GM23338 (cell line): Measurements from ENCODE around the gene ZNF865. TPM values are rescaled to one million over a fixed set of nuclear protein-coding genes. Genes with fewer than 3 reads are reported as not detected.

ENCODE experiments used
- ATAC-seq: fragments of 200-7000 bp; cut with Tn5 transposase; 3 replicates; pipeline ENCODE4 v1.9.1; 2020
- DNase-seq: peaks from one replicate; pipeline ENCODE4 v3.0.0-alpha.2; 2015; ENCODE audit warnings: low spot score
- H2AFZ ChIP-seq: fragments of 200-600 bp; sonication (generic); 2 replicates; pipeline ENCODE4 v1.8.0; 2016; ENCODE audit warnings: antibody characterized with exemption, mild to moderate bottlenecking, moderate library complexity
- H3F3A ChIP-seq: fragments of 200-600 bp; sonication (generic); replicated peaks from 2 replicates; pipeline ENCODE4 v1.8.0; 2017; ENCODE audit warnings: antibody characterized with exemption, mixed run types, low read depth
- H3K27ac ChIP-seq: fragments of 200-600 bp; sonication (generic); 2 replicates; pipeline ENCODE4 v1.6.1; 2016; ENCODE audit warnings: low read depth
- H3K27me3 ChIP-seq: fragments of 200-600 bp; sonication (generic); 2 replicates; pipeline ENCODE4 v1.8.0; 2016; ENCODE audit warnings: mild to moderate bottlenecking, mixed run types, moderate library complexity; ENCODE audit not compliant: insufficient read depth
- H3K36me3 ChIP-seq: fragments of 200-600 bp; sonication (generic); 2 replicates; pipeline ENCODE4 v1.8.0; 2016; ENCODE audit warnings: mild to moderate bottlenecking; ENCODE audit not compliant: insufficient read depth
- H3K4me1 ChIP-seq: fragments of 200-600 bp; sonication (generic); 2 replicates; pipeline ENCODE4 v1.8.0; 2016; ENCODE audit warnings: mild to moderate bottlenecking, moderate library complexity; ENCODE audit not compliant: insufficient read depth
- H3K4me2 ChIP-seq: fragments of 200-600 bp; sonication (generic); 2 replicates; pipeline ENCODE4 v1.7.1; 2017; ENCODE audit warnings: mixed run types
- H3K4me3 ChIP-seq: fragments of 200-600 bp; sonication (generic); 2 replicates; pipeline ENCODE4 v1.6.1; 2016; ENCODE audit warnings: mixed run types
- H3K79me2 ChIP-seq: fragments of 200-600 bp; sonication (generic); replicated peaks from 2 replicates; pipeline ENCODE4 v1.8.0; 2017; ENCODE audit warnings: mild to moderate bottlenecking; ENCODE audit not compliant: insufficient read depth
- H3K9me2 ChIP-seq: fragments of 200-600 bp; sonication (generic); 2 replicates; pipeline ENCODE4 v1.8.0; 2017; ENCODE audit not compliant: insufficient read depth
- H4K20me1 ChIP-seq: fragments of 200-600 bp; sonication (generic); replicated peaks from 2 replicates; pipeline ENCODE4 v1.8.0; 2017; ENCODE audit warnings: mild to moderate bottlenecking; ENCODE audit not compliant: insufficient read depth
- H3K27ac Mint-ChIP-seq: 2 replicates; pipeline ENCODE4 v1.8.0; 2020; ENCODE audit warnings: inconsistent platforms, mild to moderate bottlenecking, moderate library complexity, mixed read lengths
- H3K27me3 Mint-ChIP-seq: 3 replicates; pipeline ENCODE4 v1.8.0; 2022; ENCODE audit warnings: low read depth, mild to moderate bottlenecking, moderate library complexity, mixed read lengths, inconsistent platforms; ENCODE audit not compliant: insufficient read depth, poor library complexity
- H3K36me3 Mint-ChIP-seq: 3 replicates; pipeline ENCODE4 v1.8.0; 2021; ENCODE audit warnings: low read depth, mild to moderate bottlenecking, inconsistent platforms, moderate library complexity, mixed read lengths
- H3K4me1 Mint-ChIP-seq: 3 replicates; pipeline ENCODE4 v1.8.0; 2020; ENCODE audit warnings: mild to moderate bottlenecking, inconsistent platforms, mixed read lengths
- H3K4me3 Mint-ChIP-seq: 3 replicates; pipeline ENCODE4 v1.8.0; 2021; ENCODE audit warnings: moderate library complexity, mild to moderate bottlenecking, inconsistent platforms, mixed read lengths
- H3K9me3 Mint-ChIP-seq: 3 replicates; pipeline ENCODE4 v1.8.0; 2020; ENCODE audit warnings: moderate library complexity, mild to moderate bottlenecking, inconsistent platforms, mixed read lengths
- CREB1 ChIP-seq: fragments of 250-450 bp; sonication (Bioruptor Pico); IDR thresholded peaks from 2 replicates; pipeline ENCODE4 v1.5.0; 2020; ENCODE audit warnings: low read depth, mild to moderate bottlenecking, moderate library complexity
- ETS1 ChIP-seq: IDR thresholded peaks from 2 replicates; pipeline ENCODE4 v1.6.1; 2016; ENCODE audit warnings: antibody characterized with exemption
- EZH2 ChIP-seq: fragments of 200-600 bp; sonication (generic); IDR thresholded peaks from one replicate; pipeline ENCODE4 v1.8.0; 2017; ENCODE audit warnings: antibody characterized with exemption, mild to moderate bottlenecking, low read depth; ENCODE audit not compliant: unreplicated experiment
- EZH2phosphoT487 ChIP-seq: fragments of 200-600 bp; sonication (generic); IDR thresholded peaks from one replicate; pipeline ENCODE4 v1.8.1; 2018; ENCODE audit warnings: antibody characterized with exemption; ENCODE audit not compliant: unreplicated experiment
- JUNB ChIP-seq: IDR thresholded peaks from one replicate; pipeline ENCODE4 v1.6.1; 2016; ENCODE audit warnings: antibody characterized with exemption; ENCODE audit not compliant: unreplicated experiment
- NANOG ChIP-seq: IDR thresholded peaks from 2 replicates; pipeline ENCODE4 v1.6.1; 2016; ENCODE audit warnings: antibody characterized with exemption, borderline replicate concordance
- POLR2AphosphoS5 ChIP-seq: IDR thresholded peaks from 2 replicates; pipeline ENCODE4 v1.6.1; 2016; ENCODE audit warnings: antibody characterized with exemption, low read depth
- STAT1 ChIP-seq: IDR thresholded peaks from one replicate; pipeline ENCODE4 v1.6.1; 2016; ENCODE audit warnings: antibody characterized with exemption; ENCODE audit not compliant: unreplicated experiment
- ZNF114 ChIP-seq: fragments of 250-450 bp; sonication (Bioruptor Pico); IDR thresholded peaks from 2 replicates; pipeline ENCODE4 v1.5.0; 2020; ENCODE audit warnings: mild to moderate bottlenecking, moderate library complexity
- ZNF331 ChIP-seq: fragments of 250-450 bp; sonication (Bioruptor Pico); IDR thresholded peaks from 2 replicates; pipeline ENCODE4 v1.5.0; 2020; ENCODE audit warnings: low read depth, mild to moderate bottlenecking, moderate library complexity
- polyA plus RNA-seq: library from polyadenylated mRNA; unstranded; fragments of >200 nt; fragmentation: Nextera tagmentation; extraction: Ambion mirVana; gene quantifications from 2 replicates; pipeline ENCODE4 v1.2.1, GENCODE V29; 2016
- total RNA-seq: library from RNA; depleted of rRNA; stranded (reverse); fragments of >200 nt; shearing (Covaris generic); gene quantifications from 2 replicates; pipeline ENCODE4 v1.2.3, GENCODE V29; 2014
- TF ChIP-seq, protein P1 (sequence below): fragments of 250-450 bp; sonication (Bioruptor Pico); IDR thresholded peaks from 2 replicates; pipeline ENCODE4 v1.5.0; 2020; ENCODE audit warnings: mild to moderate bottlenecking, moderate library complexity
- TF ChIP-seq, protein P2 (sequence below), 2 experiments: fragments of 200-600 bp in 1 of 2; sonication (generic) in 1 of 2; conservative IDR thresholded peaks; 2 replicates each; pipeline versions ENCODE4 v1.5.1 to v1.6.1; 2016 to 2017; ENCODE audit warnings: antibody characterized with exemption in 2 of 2, low read depth in 2 of 2, mild to moderate bottlenecking in 2 of 2, moderate library complexity in 1 of 2
- TF ChIP-seq, protein P3 (sequence below): IDR thresholded peaks from one replicate; pipeline ENCODE4 v1.6.1; 2018; ENCODE audit warnings: antibody characterized with exemption; ENCODE audit not compliant: unreplicated experiment

Gene ZNF865
- total and polyA plus RNA-seq, 2 experiments from 2014 or later, result 2.2 to 12.1 TPM

DNA sequence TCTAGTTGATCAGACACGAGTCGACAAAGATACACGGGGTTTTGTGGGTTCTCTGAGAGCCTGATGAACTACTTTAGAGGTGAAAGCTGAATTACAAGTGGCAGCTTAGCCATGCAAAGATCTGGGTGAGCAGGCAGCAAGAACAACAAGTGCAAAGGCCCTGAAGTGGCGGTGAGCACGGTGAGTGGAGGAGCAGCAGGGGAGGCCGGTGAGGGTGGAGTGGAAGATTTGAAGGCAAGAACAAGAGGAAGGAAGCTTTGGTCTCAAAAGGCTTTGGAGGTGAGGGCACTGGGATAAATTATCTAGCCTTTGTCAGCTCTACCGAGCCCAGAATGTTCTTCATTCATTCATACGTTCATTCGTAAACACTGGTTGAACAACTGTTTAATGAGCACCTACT is 1.4 kb downstream of the ZNF865 start (continued):
- TF ChIP-seq STAT1, result no peak

GRCh38 chr19:55609326-55609725 is 3.9 kb downstream of the ZNF865 start:
- H3K4me3 Mint-ChIP-seq, result no peak overlapping the region
- H3K27me3 Mint-ChIP-seq, result peaks cover 28% of the 10 kb centered on the region
- H3K27ac Mint-ChIP-seq, result no peak overlapping the region

More at GRCh38 chr19:55609326-55609725, 3.9 kb downstream of the ZNF865 start:
- H3K27ac ChIP-seq, result no peak overlapping the region
- no peak overlapping the region for H3K4me3 ChIP-seq
- no peaks in the 10 kb centered on the region for H3K9me2 ChIP-seq
- Mint-ChIP-seq H3K36me3 (peaks cover 35% of the 10 kb centered on the region), H3K4me1 (peaks cover 17% of the 10 kb centered on the region), H3K9me3 (no peaks in the 10 kb centered on the region; the same call in 2 of the 3 replicates)
- ATAC-seq (no peak), DNase-seq (no peak)
- H4K20me1 ChIP-seq, result peaks cover 33% of the 10 kb centered on the region
- H3K4me1 ChIP-seq, result peaks cover 5% of the 10 kb centered on the region
- peaks cover 16% of the 10 kb centered on the region for H3K79me2 ChIP-seq
- H3F3A ChIP-seq, result peaks cover 16% of the 10 kb centered on the region
- no peak overlapping the region for H3K4me2 ChIP-seq
- H3K27me3 ChIP-seq, result no peaks in the 10 kb centered on the region
- no peak overlapping the region for H2AFZ ChIP-seq
- H3K36me3 ChIP-seq, result peaks cover 5% of the 10 kb centered on the region; the same call in 1 of the 2 replicates
- TF ChIP-seq STAT1, result no peak
- no peak for TF ChIP-seq EZH2
- TF ChIP-seq, protein P1, sequence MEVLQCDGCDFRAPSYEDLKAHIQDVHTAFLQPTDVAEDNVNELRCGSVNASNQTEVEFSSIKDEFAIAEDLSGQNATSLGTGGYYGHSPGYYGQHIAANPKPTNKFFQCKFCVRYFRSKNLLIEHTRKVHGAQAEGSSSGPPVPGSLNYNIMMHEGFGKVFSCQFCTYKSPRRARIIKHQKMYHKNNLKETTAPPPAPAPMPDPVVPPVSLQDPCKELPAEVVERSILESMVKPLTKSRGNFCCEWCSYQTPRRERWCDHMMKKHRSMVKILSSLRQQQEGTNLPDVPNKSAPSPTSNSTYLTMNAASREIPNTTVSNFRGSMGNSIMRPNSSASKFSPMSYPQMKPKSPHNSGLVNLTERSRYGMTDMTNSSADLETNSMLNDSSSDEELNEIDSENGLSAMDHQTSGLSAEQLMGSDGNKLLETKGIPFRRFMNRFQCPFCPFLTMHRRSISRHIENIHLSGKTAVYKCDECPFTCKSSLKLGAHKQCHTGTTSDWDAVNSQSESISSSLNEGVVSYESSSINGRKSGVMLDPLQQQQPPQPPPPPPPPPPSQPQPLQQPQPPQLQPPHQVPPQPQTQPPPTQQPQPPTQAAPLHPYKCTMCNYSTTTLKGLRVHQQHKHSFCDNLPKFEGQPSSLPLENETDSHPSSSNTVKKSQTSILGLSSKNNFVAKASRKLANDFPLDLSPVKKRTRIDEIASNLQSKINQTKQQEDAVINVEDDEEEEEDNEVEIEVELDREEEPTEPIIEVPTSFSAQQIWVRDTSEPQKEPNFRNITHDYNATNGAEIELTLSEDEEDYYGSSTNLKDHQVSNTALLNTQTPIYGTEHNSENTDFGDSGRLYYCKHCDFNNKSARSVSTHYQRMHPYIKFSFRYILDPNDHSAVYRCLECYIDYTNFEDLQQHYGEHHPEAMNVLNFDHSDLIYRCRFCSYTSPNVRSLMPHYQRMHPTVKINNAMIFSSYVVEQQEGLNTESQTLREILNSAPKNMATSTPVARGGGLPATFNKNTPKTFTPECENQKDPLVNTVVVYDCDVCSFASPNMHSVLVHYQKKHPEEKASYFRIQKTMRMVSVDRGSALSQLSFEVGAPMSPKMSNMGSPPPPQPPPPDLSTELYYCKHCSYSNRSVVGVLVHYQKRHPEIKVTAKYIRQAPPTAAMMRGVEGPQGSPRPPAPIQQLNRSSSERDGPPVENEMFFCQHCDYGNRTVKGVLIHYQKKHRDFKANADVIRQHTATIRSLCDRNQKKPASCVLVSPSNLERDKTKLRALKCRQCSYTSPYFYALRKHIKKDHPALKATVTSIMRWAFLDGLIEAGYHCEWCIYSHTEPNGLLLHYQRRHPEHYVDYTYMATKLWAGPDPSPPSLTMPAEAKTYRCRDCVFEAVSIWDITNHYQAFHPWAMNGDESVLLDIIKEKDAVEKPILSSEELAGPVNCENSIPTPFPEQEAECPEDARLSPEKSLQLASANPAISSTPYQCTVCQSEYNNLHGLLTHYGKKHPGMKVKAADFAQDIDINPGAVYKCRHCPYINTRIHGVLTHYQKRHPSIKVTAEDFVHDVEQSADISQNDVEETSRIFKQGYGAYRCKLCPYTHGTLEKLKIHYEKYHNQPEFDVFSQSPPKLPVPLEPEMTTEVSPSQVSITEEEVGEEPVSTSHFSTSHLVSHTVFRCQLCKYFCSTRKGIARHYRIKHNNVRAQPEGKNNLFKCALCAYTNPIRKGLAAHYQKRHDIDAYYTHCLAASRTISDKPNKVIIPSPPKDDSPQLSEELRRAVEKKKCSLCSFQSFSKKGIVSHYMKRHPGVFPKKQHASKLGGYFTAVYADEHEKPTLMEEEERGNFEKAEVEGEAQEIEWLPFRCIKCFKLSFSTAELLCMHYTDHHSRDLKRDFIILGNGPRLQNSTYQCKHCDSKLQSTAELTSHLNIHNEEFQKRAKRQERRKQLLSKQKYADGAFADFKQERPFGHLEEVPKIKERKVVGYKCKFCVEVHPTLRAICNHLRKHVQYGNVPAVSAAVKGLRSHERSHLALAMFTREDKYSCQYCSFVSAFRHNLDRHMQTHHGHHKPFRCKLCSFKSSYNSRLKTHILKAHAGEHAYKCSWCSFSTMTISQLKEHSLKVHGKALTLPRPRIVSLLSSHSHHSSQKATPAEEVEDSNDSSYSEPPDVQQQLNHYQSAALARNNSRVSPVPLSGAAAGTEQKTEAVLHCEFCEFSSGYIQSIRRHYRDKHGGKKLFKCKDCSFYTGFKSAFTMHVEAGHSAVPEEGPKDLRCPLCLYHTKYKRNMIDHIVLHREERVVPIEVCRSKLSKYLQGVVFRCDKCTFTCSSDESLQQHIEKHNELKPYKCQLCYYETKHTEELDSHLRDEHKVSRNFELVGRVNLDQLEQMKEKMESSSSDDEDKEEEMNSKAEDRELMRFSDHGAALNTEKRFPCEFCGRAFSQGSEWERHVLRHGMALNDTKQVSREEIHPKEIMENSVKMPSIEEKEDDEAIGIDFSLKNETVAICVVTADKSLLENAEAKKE (CRISPR knock-in tag), result no peak
- TF ChIP-seq, protein P2, sequence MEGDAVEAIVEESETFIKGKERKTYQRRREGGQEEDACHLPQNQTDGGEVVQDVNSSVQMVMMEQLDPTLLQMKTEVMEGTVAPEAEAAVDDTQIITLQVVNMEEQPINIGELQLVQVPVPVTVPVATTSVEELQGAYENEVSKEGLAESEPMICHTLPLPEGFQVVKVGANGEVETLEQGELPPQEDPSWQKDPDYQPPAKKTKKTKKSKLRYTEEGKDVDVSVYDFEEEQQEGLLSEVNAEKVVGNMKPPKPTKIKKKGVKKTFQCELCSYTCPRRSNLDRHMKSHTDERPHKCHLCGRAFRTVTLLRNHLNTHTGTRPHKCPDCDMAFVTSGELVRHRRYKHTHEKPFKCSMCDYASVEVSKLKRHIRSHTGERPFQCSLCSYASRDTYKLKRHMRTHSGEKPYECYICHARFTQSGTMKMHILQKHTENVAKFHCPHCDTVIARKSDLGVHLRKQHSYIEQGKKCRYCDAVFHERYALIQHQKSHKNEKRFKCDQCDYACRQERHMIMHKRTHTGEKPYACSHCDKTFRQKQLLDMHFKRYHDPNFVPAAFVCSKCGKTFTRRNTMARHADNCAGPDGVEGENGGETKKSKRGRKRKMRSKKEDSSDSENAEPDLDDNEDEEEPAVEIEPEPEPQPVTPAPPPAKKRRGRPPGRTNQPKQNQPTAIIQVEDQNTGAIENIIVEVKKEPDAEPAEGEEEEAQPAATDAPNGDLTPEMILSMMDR (conservative IDR thresholded peaks at IDR 0.05; ENCODE audit: low read depth in 2 of 2), result no peak
- TF ChIP-seq ZNF331 (CRISPR knock-in tag), result no peak
- TF ChIP-seq CREB1 (CRISPR knock-in tag), result no peak
- TF ChIP-seq ETS1, result no peak
- TF ChIP-seq, protein P3, sequence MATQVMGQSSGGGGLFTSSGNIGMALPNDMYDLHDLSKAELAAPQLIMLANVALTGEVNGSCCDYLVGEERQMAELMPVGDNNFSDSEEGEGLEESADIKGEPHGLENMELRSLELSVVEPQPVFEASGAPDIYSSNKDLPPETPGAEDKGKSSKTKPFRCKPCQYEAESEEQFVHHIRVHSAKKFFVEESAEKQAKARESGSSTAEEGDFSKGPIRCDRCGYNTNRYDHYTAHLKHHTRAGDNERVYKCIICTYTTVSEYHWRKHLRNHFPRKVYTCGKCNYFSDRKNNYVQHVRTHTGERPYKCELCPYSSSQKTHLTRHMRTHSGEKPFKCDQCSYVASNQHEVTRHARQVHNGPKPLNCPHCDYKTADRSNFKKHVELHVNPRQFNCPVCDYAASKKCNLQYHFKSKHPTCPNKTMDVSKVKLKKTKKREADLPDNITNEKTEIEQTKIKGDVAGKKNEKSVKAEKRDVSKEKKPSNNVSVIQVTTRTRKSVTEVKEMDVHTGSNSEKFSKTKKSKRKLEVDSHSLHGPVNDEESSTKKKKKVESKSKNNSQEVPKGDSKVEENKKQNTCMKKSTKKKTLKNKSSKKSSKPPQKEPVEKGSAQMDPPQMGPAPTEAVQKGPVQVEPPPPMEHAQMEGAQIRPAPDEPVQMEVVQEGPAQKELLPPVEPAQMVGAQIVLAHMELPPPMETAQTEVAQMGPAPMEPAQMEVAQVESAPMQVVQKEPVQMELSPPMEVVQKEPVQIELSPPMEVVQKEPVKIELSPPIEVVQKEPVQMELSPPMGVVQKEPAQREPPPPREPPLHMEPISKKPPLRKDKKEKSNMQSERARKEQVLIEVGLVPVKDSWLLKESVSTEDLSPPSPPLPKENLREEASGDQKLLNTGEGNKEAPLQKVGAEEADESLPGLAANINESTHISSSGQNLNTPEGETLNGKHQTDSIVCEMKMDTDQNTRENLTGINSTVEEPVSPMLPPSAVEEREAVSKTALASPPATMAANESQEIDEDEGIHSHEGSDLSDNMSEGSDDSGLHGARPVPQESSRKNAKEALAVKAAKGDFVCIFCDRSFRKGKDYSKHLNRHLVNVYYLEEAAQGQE, result no peak
- TF ChIP-seq JUNB, result no peak
- TF ChIP-seq ZNF114, result no peak
- TF ChIP-seq POLR2AphosphoS5, result no peak
- TF ChIP-seq EZH2phosphoT487, result no peak
- no peak for TF ChIP-seq NANOG
